ENCODE measurements around the gene TMIGD2.
"Not testable (repeated sequence)": the region's sequence is repeated elsewhere in the genome, so short reads cannot be mapped to it uniquely, and the experiment has no call there.

Gene TMIGD2

GRCh38 chr19:4295972-4296771 is 6.0 kb downstream of the TMIGD2 start:
- DNase-seq (ENCODE audit: low read depth) = no peak

- no peak for DNase-seq (ENCODE audit: low read depth)
Observed at GRCh38 chr19:4294389-4294788, 7.8 kb downstream of the TMIGD2 start.

- DNase-seq (ENCODE audit: low read depth) = no peak
Observed at GRCh38 chr19:4292515-4292914, 9.7 kb downstream of the TMIGD2 start.

- no peak for DNase-seq (ENCODE audit: low read depth)
Observed at GRCh38 chr19:4291184-4291732, 10.9 kb downstream of the TMIGD2 start.

GRCh38 chr19:4288091-4288777 is 14.0 kb downstream of the TMIGD2 start:
- DNase-seq (ENCODE audit: low read depth) = no peak

- DNase-seq (ENCODE audit: low read depth) = not testable (repeated sequence)
Observed at GRCh38 chr19:4286141-4286540, 16.0 kb downstream of the TMIGD2 start.

GRCh38 chr19:4284974-4285373 is 17.2 kb downstream of the TMIGD2 start:
- DNase-seq (ENCODE audit: low read depth) = no peak

GRCh38 chr19:4284176-4284958 is 17.8 kb downstream of the TMIGD2 start:
- no peak for DNase-seq (ENCODE audit: low read depth)

- DNase-seq (ENCODE audit: low read depth) = no peak
Observed at GRCh38 chr19:4279530-4280422, 22.4 kb downstream of the TMIGD2 start.

GRCh38 chr19:4279267-4279529 is 23.0 kb downstream of the TMIGD2 start:
- DNase-seq (ENCODE audit: low read depth) = no peak

- no peak for DNase-seq (ENCODE audit: low read depth)
Observed at GRCh38 chr19:4278419-4279266, 23.5 kb downstream of the TMIGD2 start, which contains the start of gene SHD. SHD (plus strand) TSS chr19:4279266; CDS start chr19:4280064, 798 bp downstream.

GRCh38 chr19:4278010-4278409 is 24.2 kb downstream of the TMIGD2 start:
- DNase-seq (ENCODE audit: low read depth) = no peak

GRCh38 chr19:4277191-4277696 is 24.9 kb downstream of the TMIGD2 start:
- DNase-seq (ENCODE audit: low read depth) = no peak

GRCh38 chr19:4274321-4274686 is 27.9 kb downstream of the TMIGD2 start:
- DNase-seq (ENCODE audit: low read depth) = not testable (repeated sequence)

- no peak for DNase-seq (ENCODE audit: low read depth)
Observed at GRCh38 chr19:4272894-4273293, 29.3 kb downstream of the TMIGD2 start.

GRCh38 chr19:4268816-4269430 is 33.3 kb downstream of the TMIGD2 start:
- DNase-seq (ENCODE audit: low read depth) = no peak

GRCh38 chr19:4267901-4268815 is 34.0 kb downstream of the TMIGD2 start:
- no peak for DNase-seq (ENCODE audit: low read depth)

- peak; percentile 26 for DNase-seq (ENCODE audit: low read depth)
Observed at GRCh38 chr19:4267101-4267900, 34.9 kb downstream of the TMIGD2 start.
